Stimulated activated CD8-positive, alpha-beta memory T cell treated with anti-CD3 and anti-CD28 coated beads, Interleukin-15, amount 100 ng/mL, for 24 hours (primary cell): ENCODE results near the gene NRF1.
"Not testable (repeated sequence)": the region's sequence is repeated elsewhere in the genome, so short reads cannot be mapped to it uniquely, and the experiment has no call there.

Source experiments
- DNase-seq: peaks from one replicate; pipeline ENCODE4 v3.0.0-alpha.2; 2020; ENCODE audit warnings: low read depth

Gene NRF1

DNA sequence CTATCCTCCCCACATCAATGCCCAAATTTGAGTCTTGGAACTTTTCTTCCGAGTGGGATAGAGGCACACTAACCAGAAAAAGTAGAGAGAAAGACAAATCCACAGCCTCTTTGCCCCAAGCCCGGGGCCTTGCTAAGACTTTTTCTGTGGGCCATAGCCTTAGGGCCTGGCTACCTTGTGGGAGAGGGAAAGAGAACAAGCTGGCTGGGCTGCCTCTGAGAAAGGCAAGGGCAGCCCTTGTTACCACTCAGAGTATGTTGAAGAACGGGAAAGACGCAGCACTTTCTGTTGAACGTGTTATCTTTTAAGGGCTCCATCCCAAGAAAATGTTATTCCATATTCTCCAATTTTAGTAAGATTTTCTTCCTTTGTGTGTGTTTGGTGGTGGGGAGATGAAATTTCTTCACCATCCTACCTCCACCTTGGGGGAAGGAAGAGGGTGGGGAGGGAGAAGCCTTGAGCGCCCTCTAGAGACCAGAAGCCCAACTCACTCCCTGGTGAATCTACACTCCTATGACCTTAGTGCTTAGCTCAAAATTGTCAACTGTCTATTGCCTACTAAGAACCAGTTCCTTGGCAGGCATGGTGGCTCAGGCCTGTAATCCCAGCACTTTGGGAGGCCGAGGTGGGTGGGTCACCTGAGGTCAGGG lies 3.9 kb upstream of the NRF1 start:
- DNase-seq: no peak

DNA sequence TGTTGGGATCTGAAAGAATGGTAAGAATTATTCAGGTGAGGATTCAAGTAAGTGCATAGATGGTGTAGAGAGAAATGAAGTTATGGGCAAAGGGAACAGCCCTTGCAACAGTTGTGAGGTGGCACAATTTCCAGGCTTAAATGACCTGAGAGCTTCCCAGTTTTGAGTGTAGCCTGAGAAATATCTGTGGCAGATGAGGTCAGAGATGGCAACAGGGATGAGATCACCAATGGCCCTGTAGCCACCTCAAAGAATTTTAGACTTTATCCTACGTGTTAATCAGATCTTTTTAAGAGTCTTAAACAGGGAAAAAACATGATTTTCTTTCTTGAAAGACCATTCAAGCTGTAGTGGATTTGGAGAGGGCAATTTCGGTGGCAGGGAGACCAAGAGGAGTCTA lies 1.9 kb upstream of the NRF1 start:
- no peak for DNase-seq

DNA sequence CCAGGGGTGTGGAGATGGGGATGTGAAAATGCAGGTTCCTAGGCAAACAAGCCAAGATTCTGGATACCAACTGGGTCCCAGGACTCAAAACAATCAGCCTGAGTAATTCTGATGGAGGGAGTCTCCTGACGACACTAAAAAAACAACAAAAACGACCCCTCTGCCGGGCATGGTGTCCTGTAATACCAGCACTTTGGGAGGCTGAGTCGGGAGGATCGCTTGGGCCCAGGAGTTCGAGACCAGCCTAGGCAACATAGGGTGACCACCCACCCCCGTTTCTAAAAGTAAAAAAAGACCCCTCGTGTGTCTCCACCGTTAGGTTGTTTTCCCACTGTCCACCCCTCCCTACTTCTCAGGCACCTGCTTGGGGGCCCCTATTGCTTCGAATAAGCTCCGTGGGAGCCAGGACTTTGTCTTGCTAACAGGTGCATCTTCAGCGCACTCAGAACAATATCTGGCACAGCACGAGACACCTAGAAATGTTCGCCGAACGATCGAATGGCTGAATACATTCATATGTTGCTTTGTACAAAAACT lies 743 bp upstream of the NRF1 start:
- DNase-seq: no peak

DNA sequence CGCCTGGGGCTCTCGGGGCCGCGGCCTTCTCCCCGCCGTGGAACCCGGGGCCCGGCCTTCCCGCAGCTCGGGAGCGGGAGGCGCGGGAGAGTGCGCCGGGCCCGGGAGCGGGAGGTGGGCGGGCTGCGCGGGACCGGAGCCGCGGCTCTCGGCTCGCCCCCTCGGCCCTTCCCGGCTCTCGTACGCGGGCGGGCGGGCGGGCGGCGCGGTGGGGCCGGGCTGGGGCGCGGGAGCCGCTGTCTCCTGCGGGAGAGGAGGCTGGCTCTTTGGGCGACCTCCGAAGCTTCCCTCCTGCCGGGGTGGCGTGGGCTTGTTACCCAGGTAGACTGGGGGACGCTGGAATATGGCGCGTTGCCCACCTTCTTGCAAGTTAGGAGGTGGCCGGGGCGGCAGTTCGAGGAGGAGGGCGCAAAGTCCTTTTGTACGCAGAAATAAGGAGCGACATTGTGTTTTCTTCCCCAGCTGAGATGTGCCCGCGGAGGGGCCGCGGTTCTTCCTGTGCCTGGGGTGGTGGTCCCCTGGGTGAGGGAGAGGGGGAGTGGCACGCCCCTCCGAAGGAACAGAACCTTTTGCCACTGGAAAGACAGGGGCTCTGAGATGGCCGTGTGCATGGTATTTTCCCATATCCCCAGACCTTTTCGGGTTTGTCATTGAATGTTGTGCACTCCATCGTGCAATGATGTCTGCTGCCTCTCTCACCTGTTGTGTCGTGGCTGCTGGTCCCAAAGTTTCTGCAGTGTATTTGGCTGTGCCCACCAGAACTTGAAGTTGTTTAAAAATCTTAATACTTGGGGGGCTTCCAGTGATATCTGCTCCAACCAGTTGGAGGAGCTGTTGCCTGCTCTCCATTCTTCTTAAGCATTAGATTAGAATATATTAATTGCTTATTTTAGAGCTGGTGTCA lies 844 bp downstream of the NRF1 start:
- DNase-seq: peak; percentile 21

DNA sequence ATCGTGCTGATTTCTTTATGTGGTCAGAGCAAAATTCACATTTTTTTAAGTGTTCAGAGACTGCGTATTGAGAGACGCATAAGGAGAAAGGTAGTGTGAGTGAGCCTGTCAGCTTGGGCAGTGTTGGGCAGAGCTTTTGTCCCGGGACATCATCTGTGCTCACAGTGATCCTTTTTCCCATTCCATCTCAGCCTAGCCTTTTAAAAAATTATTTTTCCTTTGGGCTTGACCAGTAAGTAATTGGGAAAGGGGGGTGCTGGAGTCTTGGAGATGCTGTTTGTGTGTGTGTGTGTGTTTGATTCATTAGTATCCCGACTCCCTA lies 1.5 kb downstream of the NRF1 start:
- DNase-seq: no peak

DNA sequence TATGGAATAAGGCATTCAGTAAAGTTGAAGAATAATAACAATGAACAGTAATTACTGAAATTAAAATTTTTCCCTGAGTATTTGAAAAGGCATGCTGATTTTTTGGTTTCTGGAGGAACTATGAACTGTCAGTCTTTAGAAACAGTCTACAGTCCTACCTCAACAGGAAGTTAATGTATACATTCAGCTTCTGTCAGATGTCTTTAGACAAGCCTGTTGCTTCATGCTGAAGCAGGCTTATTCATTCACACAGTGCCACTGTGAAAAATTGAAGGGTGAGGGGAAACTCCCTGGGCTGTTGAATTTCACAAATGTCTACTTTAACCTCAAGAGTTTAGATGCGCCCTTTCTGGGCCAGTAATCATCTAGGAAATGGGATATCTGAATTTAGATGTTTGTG lies 3.5 kb downstream of the NRF1 start:
- no peak for DNase-seq

DNA sequence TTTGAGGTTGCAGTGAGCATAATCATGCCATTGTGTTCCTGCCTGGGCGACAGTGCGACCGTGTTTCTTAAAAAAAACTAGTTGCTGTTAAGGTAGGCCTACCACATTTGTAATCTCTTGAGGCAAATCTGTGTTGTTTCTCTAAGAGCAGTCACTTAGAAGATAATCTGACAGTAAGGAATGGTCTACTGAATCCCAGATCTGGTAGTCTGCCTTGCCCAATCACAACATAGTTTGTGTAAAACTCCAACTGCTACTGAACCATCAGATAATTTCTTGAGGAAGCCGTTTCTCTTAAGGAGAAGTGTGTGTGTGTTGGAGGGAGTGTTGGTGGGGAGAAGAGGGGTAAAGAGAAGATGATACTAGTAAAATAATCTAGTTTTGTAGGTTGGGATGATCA lies 5.0 kb downstream of the NRF1 start:
- no peak for DNase-seq

DNA sequence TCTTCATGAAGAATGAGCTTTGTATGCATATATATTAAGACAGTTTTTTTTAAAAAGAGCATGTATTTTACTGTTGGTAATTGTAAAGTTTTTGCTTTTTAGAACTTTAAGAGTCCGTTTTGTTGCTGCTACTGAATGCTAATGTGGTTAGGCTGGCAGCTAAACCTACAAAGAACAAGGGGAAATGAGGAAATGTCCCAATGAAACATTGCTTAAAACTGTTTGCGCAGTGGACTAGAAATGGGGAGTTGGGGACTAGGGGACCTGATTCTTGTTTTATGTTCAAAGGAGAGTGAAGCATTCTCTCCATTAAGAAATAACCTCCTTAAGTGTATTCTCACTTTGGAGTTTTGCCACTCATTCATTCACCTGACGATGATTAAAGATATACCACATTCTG lies 5.7 kb downstream of the NRF1 start:
- DNase-seq: no peak

DNA sequence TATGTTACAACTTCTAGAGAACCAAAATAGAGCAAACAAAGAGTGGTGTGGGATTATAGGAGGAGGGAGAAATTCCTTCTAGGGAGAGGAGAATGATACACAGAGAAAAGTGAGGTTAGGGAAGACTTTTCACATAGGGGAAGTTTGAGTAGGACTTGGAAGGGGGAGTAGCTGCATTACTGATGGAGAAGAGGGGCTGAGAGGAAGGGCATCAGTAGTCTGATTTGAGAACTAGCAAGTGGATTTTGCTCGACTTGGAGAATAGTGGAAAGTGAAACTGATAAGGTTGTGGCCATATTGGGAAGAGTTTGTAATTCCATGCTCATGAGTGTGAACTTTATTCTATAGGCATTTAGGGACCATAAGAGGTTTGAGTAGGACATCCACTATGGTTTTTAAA lies 6.1 kb downstream of the NRF1 start:
- no peak for DNase-seq

DNA sequence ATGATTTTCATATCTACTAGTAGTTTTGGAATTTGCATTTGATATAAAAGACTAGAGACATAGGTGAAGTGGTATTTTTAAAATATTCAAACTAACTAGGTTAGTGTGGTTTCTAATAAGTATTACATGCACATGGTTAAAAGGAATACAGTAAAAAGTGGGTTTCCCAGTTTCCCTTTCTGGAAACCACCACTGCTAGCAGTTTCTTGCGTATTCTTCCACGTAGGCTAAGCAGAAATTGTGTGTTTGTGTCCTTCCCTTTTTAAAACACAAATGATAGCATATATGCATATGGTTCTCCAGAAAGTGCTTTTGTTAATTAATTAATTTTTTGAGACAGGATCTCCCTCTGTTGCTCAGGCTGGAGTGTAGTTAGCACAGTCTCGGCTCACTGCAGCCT lies 15.4 kb downstream of the NRF1 start:
- DNase-seq: no peak

DNA sequence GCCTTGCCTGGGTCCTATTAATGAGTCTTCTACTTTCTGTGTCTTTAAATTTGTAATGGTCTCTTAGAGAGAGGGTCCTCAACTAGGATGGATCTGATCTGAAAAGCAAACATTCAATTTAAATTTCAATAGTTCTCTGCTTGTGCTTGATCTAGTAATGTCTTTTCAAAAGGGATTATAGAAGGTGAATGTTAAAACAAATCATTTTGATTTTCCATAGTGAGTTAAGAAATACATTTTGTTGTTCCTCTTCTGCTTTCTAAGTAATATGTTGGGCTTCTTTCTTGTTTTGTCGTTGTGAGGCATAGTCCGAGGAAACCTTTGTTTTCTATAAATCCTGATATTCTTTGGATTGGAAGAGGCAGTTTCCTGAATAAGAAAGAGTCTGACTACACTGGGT lies 18.8 kb downstream of the NRF1 start:
- no peak for DNase-seq

DNA sequence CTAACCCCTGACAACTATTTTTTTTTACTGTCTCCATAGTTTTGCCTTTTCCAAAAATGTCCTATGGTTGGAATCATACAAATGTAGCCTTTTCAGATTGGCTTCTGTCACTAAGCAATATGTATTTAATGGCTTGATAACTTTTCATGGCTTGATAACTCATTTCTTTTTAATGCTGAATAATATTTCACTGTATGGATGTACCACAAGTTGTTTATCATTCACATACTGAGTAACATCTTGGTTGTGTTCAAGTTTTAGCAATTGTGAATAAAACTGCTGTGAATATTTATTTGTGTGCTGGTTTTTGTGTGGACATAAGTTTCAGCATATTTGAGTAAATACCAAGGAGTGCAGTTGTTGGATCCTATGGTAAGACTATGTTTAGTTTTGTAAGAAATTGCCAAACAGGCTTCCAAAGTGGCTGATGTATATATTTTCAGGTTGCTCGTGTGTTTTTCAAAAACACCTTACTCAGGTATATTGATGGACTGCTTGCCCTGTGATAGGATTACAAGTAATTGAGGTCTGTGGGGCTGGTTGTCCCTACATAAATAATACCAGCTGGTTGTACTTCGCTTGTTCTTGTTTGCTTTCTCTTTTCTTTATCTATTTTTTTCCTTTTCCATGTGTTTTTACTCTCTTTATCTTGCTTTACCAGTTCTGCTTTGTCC lies 23.0 kb downstream of the NRF1 start:
- DNase-seq: no peak

DNA sequence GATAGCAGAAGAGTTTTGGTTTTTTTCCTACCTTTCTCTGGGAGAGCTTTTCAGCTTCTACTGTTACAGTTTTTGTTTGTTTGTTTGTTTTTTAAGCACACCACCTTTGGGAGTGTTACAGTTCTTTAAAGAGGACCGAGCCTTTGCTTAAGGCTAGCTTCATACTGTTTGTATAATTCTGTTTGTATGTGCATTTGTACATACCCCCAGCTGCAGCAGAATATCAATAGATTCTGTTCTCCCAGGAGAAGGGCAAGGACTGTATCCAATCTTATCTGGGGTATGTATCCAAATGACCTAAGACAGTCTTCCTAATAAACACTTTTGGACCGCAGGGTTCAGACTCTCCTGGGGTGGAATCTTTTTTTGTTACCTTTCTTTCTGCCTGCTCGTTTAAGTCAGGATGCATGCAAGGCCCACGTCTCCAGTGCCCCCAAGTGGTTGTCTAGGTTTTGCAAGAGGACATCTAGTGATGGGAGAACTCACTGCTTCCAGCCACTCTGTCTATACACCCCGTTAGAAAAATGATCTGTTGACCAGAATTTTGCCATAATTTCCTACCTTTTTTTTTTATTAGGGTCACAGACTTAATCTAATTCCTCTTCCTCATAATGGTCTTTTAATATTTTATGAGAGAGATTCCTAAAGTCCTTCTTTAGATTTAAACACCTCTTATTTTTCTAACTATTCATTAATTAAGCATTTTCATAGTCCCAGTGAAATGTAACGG lies 23.9 kb downstream of the NRF1 start:
- DNase-seq: no peak

DNA sequence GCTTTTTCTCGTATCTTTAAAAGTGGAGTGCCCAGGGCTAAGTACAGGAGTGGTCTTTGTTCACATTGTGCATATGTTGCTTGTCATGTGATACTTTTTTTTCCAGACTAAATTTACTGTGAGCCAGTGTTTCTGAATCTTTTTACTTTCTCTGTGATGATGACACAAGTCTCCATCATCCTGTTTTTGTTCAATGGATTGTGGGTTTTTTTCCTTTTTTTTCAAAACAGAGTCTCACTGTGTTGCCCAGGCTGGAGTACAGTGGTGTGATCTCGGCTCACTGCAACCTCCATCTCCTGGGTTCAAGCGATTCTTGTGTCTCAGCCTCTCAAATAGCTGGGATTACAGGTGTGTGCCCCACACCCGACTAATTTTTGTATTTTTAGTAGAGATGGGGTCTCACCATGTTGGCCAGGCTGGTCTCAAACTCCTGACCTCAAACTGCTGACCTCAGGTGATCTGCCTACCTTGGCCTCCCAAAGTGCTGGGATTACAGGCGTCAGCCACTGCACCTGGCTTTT lies 24.6 kb downstream of the NRF1 start:
- DNase-seq: not testable (repeated sequence)

DNA sequence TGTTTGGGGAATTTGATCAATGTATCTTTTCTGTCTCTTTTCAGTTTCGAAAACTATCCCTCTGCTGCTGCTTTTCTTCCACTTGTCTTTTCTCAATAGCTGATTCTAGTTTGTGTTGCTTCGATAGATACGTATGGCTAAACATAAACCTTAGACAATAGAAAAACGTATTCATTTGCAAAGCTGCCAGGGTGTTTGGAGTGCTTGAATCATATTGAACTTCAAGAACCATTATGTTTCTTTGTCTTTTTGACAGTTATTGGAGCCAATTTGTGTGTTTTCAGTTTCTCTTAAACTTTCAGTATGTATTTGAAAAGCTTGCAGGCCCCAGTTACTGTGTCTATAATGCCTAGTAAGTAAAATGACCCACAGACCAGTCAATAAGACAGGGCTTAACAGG lies 25.1 kb downstream of the NRF1 start:
- DNase-seq: no peak

DNA sequence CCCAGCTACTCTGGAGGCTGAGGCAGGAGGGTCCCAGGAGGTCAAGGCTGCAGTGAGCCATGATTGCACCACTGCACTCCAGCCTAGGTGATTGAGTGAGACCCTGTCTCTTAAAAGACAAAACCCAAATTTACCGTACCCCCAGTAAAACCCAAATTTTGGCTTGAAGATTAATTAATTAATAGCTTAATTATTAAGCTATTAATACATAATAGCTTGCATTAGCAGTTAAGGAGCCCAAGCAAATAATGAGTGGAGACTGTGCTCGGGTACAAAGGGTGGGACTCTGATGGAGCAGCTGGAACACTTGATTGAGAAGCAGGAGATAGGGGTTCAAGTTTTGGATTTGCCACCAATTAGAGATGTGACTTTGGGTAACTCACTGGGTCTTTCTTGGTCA lies 28.9 kb downstream of the NRF1 start:
- no peak for DNase-seq

DNA sequence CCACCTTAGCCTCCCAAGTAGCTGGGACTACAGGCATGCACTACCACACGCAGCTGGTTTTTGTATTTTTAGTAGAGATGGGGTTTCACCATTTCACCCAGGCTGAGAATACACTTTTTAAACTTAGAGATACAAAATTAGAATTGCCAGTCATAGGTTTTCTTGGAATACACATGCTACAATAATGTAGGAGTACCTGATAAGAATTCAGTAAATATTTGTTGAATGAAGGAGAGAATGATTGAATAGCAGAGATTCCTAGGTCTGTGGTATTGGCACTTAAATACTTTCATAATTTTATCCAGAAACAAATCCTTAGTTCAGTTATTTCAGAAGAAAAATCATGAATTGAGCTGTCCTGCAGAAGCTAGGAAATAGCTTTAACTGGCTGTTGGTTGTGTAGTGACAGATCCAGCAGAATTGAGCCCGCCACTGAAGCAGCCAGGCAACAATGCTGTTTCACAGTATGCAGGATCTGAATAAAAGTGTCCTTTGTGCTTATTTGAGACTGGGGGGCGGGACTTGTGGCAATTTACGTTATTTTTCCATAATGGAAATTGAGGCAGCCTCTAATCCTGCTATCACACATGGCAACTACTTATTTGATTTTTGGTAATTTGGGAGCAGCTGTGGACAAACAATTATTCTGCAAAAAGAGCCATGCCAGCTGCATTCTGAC lies 31.5 kb downstream of the NRF1 start:
- DNase-seq: no peak

DNA sequence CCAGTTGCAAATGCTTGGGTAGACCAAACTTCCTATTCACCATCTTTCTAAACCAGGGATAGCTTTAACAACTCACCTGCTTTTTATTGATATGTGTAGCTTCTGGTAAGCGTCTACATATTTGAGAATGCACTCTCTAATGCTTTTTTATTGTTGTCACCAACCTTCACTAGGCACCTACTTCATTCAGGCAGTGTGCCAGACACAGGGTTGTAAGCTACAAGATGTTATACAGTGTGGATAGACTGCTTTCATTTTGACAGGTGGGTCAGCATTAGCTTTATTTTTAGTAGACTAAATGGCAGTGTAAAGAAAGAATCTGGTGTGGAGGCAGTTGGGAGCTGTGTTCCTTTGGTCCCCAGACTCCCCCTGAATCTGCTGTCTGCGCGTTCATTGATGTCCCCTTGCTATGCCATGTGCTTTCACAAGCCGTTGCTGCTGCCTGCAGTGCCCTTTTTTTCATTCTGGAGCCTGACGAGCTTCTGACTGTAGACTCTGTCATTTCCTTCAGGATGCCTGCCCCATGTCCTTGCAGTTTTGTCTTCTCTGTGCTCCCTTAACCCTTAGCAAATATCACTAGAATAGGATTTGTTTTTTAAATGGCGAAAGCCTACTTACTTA lies 32.1 kb downstream of the NRF1 start:
- no peak for DNase-seq

DNA sequence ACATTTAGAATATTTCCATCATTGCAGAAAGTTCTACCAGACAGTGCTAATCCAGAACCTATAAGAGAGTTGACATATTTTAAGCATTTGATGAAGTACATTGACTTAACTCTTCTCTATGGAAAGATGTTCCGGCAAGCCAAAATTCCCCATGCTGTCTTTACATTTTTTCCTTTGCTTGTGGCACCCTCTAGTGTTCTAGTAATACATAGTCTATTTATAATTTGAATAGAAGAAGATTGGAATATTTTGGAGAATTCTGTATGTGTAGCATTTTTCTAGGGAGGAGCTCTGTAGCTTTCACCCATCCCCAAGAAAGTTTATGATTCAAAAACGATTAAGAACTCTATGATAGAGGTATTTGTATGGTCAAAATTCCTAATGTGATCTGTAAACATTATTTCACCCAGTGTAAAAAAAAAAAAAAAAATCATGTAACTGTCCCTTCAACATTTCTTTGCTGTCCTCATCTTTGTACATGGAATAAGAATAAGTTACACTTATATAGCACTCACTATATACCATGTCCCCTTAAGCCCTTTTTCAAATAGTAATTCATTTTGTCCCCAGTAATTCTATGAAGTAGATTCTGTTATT lies 33.2 kb downstream of the NRF1 start:
- no peak for DNase-seq

DNA sequence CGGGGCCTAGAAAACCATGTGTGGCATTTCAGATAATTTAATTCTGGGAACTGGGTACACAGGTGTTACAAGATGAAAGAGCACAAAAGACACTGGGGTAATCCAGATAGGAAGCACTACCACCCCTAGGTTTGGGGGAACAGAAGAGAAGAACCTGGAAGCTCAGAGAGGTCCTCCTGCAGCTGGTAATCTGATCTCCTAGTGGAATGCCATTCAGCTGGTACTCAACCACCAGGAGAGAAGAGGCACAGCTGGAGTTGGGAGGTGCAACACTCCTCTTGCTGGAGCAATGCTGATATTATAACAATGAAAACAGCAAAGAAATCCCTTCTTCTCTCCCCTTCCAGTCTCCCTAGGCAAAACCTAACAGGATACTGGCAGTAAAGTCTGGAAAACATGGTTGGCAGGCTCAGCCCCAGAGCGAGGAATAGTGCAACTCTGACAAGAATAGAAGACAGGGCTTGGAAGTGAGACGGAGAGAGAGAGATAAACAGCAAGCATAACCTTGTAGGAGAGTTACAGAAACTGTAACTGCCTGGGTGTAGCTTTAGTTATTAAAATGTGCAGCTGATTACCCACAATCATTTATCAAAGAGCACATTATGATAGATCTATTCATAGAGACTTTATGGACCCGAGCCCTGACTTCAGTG lies 35.0 kb downstream of the NRF1 start:
- no peak for DNase-seq
